NOMO-1 treated with dmso at 0.1 percent for 144 hours (cell line): ENCODE measurements around the gene CBX2.
"Not testable (repeated sequence)": the region's sequence is repeated elsewhere in the genome, so short reads cannot be mapped to it uniquely, and the experiment has no call there.

Source experiments
- DNase-seq: peaks from one replicate; lab custom pipeline; 2025; ENCODE audit not compliant: unreplicated experiment; lab: John Stamatoyannopoulos, UW

Gene CBX2

DNA sequence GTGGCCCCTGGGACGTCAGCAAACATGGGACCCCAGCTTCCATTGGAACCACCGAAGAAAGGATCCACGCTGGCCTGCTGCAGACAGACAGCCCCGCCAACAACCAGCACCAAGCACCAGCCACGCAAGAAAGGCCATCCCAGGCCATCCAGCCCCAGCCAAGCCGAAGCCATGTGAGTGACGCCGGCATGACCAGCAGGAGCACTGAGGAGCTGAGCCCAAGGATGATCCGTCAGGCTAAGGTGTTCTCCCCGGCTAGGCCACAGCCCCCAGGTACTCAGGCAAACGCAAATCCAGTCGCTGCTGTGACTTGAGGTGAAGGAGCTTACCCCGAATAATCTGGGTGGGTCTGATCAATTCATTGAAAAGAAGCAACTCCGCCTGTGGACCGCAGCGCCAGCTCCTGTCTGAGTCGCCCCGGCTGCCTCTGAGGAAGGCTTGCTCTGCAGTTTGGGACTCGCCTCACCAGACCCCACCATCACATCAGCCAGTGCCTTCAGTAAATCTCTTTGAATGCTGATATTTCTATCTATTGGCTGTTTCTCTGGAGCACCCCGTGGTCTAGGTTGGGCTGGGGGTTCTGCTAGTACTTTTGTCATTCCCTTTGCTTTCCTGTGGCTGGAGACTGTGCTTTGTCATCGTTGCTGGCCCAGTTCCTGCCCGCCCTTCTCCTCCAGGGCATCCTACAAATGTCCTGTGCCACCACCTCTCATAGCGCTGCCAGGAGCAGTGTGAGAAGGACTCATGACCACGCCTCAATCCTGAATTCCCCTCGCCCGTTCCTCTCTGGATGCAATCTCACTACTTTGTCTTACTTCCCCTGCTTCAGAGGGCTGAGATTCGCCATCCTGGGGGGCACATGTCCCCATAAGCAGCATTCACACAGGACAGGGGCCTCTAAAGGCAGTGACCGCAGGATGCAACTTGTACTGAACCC lies 8.1 kb upstream of the CBX2 start:
- DNase-seq = no peak

DNA sequence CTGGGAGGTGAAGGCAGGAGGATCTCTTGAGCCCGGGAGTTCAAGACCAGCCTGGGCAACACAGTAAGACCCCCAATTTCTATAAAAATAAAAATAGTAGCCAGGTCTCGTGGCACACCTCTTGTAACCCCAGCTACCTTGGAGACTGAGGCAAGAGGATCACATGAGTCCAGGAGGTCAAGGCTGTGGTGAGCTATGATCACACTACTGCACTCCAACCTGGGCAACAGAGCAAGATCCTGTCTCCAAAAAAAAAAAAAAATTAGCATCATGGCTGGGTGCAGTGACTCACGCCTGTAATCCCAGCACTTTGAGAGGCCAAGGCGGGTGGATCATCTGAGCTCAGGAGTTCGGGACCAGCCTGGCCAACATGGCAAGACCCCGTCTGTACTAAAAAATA lies 6.7 kb upstream of the CBX2 start:
- no peak for DNase-seq

DNA sequence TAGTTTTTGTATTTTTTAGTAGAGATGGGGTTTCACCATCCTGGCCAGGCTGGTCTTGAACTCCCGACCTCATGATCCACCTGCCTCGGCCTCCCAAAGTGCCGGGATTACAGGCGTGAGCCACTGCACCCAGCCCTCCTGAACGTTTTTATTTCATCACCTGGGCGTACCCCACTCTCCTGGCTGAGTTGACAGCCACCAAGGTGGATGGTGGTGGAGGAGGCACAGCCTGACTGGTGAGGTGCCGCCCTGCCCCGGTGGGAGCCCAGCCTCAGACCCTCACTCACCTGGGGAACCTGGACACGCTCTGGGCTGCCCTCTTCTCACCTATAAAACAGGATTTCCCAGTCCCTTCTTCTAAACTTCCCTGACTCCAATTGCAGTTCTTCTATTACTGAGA lies 5.2 kb upstream of the CBX2 start:
- DNase-seq = not testable (repeated sequence)

DNA sequence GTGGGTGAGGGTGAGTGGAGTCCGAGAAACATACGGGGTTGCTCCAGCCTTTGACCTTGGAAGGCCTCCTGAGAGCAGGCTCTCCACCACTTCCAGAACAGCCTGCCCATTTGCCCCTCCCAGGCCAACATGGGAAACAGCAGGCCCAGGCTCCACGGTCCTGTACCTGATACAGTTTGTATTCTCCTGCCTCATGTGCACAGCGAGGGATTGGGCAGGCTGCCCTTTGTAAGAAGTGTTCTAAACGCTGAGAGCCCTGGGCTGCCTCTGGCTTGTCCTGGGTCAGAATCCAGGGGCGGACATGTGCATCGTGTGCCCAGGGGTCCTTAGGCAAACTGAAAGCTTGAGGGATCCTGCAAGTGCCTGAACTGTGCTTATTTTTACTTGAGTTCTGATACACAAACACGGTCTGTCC lies 3.4 kb upstream of the CBX2 start:
- no peak for DNase-seq

DNA sequence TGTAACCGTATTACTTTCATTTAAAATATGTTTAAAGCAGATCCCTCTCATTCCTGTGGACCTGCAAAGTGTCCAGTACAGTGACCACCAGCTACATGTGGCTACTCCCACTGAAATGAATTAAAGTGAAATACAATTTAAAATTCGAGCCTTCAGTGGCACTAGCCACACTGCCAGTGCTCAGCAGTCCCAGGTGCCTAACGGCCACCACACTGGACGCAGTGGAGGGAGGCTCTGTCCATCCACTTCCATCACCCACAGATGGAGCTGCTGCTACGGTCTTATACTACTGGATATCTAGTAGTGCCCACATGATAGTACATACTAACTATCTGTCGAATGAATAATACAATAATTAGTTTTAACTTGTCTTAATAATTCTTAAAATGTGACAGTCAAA lies 2.3 kb upstream of the CBX2 start:
- DNase-seq = no peak

DNA sequence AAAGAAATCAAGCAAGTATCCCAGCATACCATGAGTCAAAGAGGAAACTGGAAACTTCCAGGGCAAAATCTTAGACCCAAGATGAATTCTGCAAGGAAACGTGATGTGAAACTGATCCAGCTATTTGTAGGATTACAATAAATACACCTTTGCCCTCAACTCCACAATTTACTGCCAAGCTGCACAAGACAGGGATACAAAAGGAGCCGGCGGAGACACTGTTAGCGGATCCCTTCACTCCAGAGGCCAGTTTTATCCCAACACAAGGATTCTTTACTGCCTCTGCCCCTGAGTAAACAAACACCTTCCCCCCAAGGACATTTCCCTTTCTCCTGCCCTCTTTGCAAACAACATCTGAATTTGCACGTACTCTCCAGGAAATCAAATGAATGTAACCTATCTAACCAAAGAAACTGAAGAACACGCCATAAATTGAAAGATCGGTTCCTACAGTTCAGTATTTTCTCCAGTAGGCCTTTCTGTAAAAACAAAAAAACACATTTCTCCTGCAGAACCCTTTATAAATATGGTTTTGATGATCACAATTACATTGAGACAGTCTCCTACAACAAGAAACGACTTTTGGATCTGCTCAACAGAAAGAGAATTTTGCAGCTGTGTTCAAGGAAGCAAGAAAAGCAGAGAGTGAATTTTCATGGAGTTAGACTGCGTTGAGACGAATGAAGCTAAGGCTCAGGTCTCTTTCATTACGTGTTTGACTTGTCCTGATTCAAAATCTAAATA lies 1.4 kb upstream of the CBX2 start:
- no peak for DNase-seq

DNA sequence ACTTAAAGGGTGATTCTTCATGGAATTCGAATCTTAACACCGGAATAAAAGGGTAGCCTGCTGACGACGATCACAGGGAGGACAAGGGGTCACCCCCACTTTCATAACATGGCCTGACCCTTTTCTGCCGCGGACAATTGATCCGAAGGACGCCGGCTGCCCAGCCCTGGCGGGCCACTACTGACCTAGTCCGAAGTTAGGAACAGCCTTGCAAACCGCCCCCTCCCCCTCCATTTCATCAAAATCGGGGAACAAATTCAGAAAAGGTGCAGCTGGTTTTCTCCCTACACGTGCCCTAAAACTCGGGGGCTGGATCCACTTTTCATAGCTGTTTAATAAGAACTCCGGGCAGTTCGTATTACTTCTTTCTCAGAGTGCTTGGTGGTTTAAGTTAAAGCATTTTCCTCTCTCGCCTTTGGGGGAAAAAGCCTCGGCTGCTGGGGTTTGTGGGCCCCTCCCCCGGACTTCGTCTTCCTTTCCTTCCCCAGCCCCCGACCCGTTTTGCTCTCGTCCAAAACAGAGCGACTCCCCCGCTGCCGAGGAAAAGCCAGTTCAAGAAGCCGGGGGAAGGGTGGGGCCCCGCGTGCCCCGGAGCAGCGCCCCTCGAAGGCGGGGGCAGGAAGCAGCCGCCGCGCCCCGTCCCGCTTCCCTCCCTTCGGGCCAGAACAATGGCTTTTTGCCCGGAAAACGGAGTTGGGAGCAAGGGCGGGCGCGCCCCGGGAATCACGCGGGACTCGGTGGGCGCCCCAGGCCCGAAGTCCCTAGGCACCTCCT lies 641 bp upstream of the CBX2 start:
- DNase-seq = no peak

DNA sequence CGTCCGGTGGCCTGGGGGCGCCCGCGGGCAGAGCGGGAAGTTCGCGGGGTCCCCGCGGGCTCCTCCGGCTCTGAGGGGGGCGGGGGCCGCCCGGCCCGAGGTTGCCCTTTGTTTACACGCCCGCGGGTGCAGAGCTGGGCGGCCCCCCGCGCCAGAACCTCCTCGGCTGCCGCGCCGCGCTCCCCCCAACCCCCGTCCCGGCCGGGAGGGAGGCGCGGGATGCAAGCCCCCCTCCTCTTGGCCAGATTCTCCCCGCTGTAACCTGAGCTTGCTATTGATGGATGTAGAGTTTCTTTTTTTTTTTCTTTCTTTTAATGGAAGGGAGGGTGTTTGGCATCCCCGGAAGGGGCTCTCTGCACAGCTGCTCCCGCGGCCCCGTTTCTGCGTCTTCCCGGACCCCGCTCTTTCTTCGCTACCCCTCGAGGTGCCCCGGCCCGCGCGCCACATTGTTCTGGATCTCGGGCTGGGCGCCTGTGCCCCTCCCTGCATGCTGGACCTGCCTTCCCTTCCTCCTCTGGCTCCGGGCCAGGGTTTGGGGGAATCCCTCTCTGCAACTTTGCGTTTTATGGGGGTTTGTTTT lies 646 bp downstream of the CBX2 start:
- DNase-seq = no peak

DNA sequence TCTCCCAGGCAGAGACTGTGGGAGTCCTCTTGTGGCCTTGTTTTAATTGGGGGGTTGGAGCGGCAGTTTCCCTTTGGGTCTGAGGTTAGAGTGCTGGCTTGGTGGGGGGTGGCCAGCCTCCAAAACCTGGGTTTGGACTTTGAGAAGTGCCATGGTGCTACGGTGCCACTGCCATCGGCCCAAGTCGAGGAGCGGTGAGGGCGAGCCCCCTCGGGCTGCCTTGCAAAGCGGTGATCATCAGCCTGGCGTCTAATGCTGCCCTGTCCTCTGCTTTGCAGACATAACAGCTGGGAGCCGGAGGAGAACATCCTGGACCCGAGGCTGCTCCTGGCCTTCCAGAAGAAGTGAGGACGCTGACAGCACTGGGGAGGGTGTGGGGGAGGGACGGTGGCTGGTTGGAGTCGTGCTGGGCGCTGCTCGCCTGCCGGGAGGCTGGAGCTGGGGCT lies 1.2 kb downstream of the CBX2 start:
- DNase-seq = no peak

DNA sequence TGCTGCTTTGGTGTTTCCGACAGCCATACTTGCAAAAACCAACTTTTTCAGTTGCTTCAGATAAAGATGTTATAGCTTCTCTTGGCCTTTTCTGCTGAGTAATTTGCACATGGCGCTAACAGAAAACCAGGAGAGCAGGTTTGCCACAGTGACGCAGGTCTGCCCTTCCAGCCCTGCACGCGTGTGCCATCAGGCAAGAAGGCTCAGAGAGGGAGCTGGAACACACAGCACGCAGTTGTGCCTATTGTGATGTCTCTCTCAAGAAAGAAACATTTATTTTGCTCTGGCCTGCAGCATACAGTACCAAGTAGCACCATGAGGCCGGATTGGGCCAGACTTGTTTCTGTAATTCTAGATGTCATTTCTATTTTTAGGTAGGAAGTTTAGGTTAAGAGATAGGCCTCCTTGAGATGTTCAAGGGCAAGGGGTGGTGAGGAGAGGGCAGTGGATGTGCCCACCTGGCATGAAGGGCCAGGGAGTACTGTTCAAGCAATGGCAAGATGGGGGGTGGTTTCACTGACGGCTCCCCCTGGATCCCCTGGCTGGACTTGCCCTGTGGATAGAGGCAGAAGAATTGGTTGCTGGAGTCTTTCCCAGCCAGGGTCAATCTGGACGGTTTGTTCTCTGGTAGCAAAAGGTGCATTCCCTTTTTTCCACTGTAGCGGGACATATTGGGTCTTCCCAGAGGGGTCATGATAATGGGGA lies 1.9 kb downstream of the CBX2 start:
- no peak for DNase-seq

DNA sequence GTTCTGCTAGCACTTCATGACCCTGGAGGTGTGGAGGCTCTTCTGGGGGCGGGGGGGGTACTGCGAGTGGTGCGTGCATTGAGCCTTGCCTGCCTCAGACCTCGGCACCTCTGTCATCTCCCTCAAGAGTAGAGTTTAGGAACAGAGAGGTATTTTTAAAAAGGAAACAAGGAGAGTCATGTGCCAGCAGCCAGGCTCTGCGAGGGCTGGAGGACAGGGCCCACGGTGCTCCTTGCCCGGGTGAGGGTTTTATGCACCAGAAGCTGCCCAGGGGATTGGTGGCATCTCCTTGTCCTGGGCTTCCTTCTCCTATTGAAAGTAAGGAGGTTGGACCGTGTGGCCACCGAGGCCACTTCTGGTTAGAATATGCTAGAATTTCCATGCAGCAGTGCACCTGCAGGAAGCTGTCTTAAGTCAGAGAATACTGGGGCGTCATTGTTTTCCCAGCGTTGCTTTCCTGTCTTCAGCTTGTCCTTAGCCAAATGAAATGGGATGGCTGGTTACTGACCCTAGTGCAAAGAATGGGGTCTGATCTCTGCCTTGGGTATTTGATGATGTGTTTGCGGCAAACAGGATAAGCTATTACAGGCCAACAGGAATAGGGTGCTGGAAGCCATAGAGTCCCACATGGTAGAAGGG lies 3.2 kb downstream of the CBX2 start:
- DNase-seq = no peak

DNA sequence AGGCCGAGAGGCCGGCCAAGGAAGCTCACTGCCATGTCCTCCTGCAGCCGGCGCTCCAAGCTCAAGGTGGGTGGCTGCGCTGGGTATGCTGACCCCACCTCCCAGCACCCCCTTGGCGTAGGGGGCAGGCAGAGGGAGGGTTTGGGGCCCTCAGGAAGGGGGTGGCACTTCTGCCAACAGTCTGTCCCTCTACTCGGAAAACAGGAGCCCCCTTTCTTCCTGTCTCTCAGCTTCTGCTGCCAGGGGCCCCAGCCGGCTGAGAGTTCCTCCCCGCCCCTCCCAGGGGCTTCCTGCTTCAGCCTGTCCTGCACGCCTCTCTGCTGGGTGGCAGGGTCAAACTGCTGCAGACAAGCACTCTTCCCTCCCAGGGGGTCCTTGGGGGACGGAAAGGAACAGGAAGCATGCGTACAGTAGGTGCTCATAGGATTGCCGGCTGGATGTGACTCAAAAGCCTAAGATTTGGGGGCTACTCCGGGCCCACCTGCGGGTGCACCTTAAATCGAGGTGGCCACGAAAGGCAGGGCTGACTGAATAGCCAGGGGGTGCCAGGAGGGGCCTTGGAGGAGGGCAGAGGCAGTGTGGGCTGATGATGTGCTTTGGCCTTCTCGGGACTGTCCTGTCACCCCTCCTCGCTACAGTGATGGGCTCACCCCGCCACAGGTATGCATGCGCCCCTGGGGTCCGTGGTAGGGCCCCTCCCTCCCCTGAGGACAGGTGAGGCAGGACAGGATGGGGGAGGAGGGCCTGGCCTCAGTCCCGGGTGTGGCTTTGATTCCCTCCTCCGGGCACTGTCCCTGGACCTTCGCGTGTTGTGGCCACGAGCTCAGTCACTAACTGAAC lies 4.0 kb downstream of the CBX2 start:
- DNase-seq = no peak

DNA sequence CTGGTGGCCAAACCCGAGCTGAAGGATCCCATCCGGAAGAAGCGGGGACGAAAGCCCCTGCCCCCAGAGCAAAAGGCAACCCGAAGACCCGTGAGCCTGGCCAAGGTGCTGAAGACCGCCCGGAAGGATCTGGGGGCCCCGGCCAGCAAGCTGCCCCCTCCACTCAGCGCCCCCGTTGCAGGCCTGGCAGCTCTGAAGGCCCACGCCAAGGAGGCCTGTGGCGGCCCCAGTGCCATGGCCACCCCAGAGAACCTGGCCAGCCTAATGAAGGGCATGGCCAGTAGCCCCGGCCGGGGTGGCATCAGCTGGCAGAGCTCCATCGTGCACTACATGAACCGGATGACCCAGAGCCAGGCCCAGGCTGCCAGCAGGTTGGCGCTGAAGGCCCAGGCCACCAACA lies 5.9 kb downstream of the CBX2 start:
- no peak for DNase-seq

DNA sequence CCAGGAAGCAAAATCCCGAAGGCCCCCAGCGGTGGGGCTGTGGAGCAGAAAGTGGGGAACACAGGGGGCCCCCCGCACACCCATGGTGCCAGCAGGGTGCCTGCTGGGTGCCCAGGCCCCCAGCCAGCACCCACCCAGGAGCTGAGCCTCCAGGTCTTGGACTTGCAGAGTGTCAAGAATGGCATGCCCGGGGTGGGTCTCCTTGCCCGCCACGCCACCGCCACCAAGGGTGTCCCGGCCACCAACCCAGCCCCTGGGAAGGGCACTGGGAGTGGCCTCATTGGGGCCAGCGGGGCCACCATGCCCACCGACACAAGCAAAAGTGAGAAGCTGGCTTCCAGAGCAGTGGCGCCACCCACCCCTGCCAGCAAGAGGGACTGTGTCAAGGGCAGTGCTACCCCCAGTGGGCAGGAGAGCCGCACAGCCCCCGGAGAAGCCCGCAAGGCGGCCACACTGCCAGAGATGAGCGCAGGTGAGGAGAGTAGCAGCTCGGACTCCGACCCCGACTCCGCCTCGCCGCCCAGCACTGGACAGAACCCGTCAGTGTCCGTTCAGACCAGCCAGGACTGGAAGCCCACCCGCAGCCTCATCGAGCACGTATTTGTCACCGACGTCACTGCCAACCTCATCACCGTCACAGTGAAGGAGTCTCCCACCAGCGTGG lies 6.5 kb downstream of the CBX2 start:
- DNase-seq = no peak

DNA sequence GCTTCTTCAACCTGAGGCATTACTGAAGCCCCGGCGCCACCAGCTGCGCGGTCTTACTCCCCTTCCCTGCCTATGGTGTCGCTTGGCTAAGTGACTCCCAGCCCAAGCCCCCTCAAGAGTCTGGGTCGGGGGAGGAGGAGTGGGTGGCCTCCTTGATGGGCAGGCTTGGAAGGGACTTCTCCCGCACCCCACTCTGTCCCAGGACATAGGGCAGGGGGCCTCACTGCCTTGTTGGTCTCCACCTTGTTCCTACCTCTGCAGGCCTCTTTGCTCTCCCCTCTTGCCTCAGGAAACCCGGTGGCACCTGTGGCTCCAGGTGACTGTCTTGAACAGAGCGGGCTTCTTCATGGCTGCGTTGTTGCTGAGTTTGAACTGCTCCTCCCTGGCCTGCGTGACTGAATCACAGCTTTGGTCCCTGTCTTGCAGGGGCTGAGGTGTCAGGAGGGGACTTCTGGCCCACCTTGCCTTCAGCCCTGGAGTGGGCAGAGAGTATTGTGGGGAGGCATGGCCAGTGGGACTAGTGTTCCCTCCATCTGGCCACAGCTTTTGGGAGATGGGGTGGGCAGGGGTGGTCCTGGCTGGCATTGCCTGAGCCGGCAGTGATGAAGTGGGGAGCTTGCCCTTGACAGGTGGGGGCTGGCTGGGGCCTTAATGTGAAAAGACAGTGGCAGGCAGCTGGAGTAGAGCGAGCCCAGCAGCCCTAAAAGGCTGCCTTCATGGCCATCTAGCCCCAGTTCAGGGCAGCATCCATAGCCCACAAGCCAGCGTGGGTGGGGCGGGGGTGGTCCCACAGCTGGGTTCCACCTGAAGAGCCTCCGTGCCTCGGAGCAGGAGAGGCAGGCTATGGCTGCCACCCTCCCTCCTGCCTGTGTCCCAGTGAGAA lies 7.3 kb downstream of the CBX2 start:
- DNase-seq = no peak

DNA sequence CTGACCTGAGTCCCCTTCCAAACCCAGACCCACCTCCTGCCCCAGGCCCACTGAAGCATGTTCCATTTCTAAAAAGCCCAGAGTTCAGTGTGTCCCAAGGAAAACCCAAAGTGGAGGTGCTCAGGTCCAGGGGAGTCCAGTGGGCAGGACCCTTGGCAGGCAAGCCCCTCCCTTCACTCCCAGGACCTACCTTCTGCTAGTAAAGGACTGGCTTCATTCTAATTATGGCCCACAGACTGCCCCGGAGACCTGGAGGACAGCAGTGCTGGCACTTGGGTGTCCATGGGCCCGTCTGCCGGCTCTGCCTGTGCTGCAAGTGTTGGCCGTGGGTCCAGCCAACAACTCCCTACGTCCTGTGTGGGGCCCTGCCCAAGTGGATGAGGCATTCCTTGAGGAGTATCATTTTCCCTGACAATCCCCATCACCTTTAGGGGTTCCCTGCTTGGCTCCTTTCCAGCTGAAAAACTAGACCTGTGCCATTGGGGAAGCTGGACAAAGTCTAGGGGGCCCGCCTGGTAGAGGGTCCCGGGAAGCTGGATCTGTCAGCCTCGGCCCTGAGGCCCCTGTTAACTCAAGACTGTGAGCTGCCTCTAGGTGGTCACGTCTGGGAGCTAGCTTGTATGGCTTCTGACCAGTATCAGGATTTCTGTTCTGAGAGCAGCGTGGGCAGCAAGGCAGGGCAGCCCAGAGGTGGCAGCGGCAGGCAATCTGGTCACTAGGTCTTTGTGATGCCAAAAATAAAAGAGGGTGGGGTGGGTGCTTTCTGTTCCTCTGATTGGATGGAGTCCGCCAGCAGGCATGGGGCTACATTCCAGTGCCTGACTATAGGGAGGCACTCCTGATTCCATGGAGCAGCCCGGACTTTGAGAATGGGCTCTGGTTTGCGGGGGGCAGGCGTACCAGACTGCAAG lies 8.2 kb downstream of the CBX2 start:
- no peak for DNase-seq
